Neuronal stem cell (in vitro differentiated cells): Measurements from ENCODE around the gene ZNF454.

Experiments
- DNase-seq: peaks from one replicate; pipeline ENCODE4 v3.0.0-alpha.2; 2013; ENCODE audit warnings: low spot score
- H2AFZ ChIP-seq: one replicate; pipeline ENCODE4 v1.6.1; 2013; ENCODE audit warnings: mild to moderate bottlenecking, low read length, inconsistent platforms
- H2AK5ac ChIP-seq: 2 replicates; pipeline ENCODE4 v1.6.1; 2013; ENCODE audit warnings: low read depth, mild to moderate bottlenecking, inconsistent platforms, low read length, moderate library complexity, mixed read lengths
- H2BK120ac ChIP-seq: 2 replicates; pipeline ENCODE4 v1.6.1; 2013; ENCODE audit warnings: low read depth, mild to moderate bottlenecking, inconsistent platforms, low read length, moderate library complexity, mixed read lengths
- H2BK12ac ChIP-seq: one replicate; pipeline ENCODE4 v1.6.1; 2013; ENCODE audit warnings: low read length, inconsistent platforms
- H2BK15ac ChIP-seq: 2 replicates; pipeline ENCODE4 v1.6.1; 2013; ENCODE audit warnings: mild to moderate bottlenecking, low read length, inconsistent platforms, mixed read lengths
- H2BK5ac ChIP-seq: one replicate; pipeline ENCODE4 v1.6.1; 2013; ENCODE audit warnings: inconsistent platforms, mild to moderate bottlenecking, low read length, moderate library complexity
- H3K14ac ChIP-seq: one replicate; pipeline ENCODE4 v1.6.1; 2013; ENCODE audit warnings: low read length, inconsistent platforms
- H3K18ac ChIP-seq: 2 replicates; pipeline ENCODE4 v1.6.1; 2013; ENCODE audit warnings: low read length, inconsistent platforms
- H3K23ac ChIP-seq: 2 replicates; pipeline ENCODE4 v1.6.1; 2013; ENCODE audit warnings: low read depth, mild to moderate bottlenecking, mixed read lengths, low read length, inconsistent platforms; ENCODE audit not compliant: poor library complexity
- H3K27ac ChIP-seq: replicated peaks from 3 replicates; pipeline ENCODE4 v1.5.1; 2013; ENCODE audit warnings: low read length, inconsistent platforms
- H3K27me3 ChIP-seq, 3 experiments: 2 replicates each; pipeline ENCODE4 v1.6.1; 2013; ENCODE audit warnings: low read length in 3 of 3, mild to moderate bottlenecking in 2 of 3, inconsistent platforms in 1 of 3, low read depth in 1 of 3, mixed read lengths in 1 of 3, moderate library complexity in 1 of 3; ENCODE audit not compliant: control insufficient read depth in 3 of 3, insufficient read depth in 3 of 3
- H3K36me3 ChIP-seq, 2 donors: replicated peaks in 1 of 2; 2 replicates each; pipeline ENCODE4 v1.6.1; 2013; ENCODE audit warnings: low read length in 2 of 2; ENCODE audit not compliant: control insufficient read depth in 2 of 2, insufficient read depth in 2 of 2
- H3K4ac ChIP-seq: 2 replicates; pipeline ENCODE4 v1.6.1; 2013; ENCODE audit warnings: inconsistent platforms, mild to moderate bottlenecking, low read length, moderate library complexity
- H3K4me1 ChIP-seq, 2 donors: 1 replicate in 1 of 2; 2 replicates in 1 of 2; pipeline ENCODE4 v1.6.1; 2013; ENCODE audit warnings: low read length in 2 of 2, low read depth in 1 of 2; ENCODE audit not compliant: control insufficient read depth in 2 of 2, insufficient read depth in 1 of 2
- H3K4me2 ChIP-seq: one replicate; pipeline ENCODE4 v1.6.1; 2013; ENCODE audit warnings: mild to moderate bottlenecking, low read length, inconsistent platforms; ENCODE audit not compliant: insufficient read depth, poor library complexity, severe bottlenecking
- H3K4me3 ChIP-seq, 2 donors: 2 replicates each; pipeline ENCODE4 v1.5.1; 2013; ENCODE audit warnings: low read length in 2 of 2, mild to moderate bottlenecking in 2 of 2, inconsistent platforms in 1 of 2, moderate library complexity in 1 of 2
- H3K79me1 ChIP-seq: one replicate; pipeline ENCODE4 v1.6.1; 2013; ENCODE audit warnings: low read depth, mild to moderate bottlenecking, inconsistent platforms, low read length, moderate library complexity
- H3K9ac ChIP-seq: one replicate; pipeline ENCODE4 v1.6.1; 2013; ENCODE audit warnings: mild to moderate bottlenecking, low read depth, low read length, inconsistent platforms; ENCODE audit not compliant: poor library complexity
- H3K9me3 ChIP-seq, 2 donors: replicated peaks in 1 of 2; 2 replicates each; pipeline versions ENCODE3 to v1.6.1; 2013; ENCODE audit warnings: low read length in 2 of 2, mild to moderate bottlenecking in 2 of 2, inconsistent platforms in 1 of 2, low read depth in 1 of 2, mixed read lengths in 1 of 2, moderate library complexity in 1 of 2; ENCODE audit not compliant: control insufficient read depth in 2 of 2, insufficient read depth in 1 of 2
- H4K8ac ChIP-seq: one replicate; pipeline ENCODE4 v1.6.1; 2013; ENCODE audit warnings: low read depth, mild to moderate bottlenecking, inconsistent platforms, low read length, moderate library complexity
- H4K91ac ChIP-seq: one replicate; pipeline ENCODE4 v1.6.1; 2013; ENCODE audit warnings: low read length, low read depth, mild to moderate bottlenecking, inconsistent platforms; ENCODE audit not compliant: poor library complexity
- WGBS, 2 donors: extraction: QIAGEN DNeasy Blood & Tissue Kit; methylation state at CpG; one replicate each; pipeline ENCODE4 v1.1.7; 2013; ENCODE audit warnings: missing lambda C conversion rate in 2 of 2, mixed read lengths in 1 of 2; ENCODE audit not compliant: insufficient read length in 2 of 2, insufficient replicate concordance in 1 of 2; ENCODE audit errors: extremely low coverage in 2 of 2; 5-methylcytosine and 5-hydroxymethylcytosine counted together

Gene ZNF454

DNA sequence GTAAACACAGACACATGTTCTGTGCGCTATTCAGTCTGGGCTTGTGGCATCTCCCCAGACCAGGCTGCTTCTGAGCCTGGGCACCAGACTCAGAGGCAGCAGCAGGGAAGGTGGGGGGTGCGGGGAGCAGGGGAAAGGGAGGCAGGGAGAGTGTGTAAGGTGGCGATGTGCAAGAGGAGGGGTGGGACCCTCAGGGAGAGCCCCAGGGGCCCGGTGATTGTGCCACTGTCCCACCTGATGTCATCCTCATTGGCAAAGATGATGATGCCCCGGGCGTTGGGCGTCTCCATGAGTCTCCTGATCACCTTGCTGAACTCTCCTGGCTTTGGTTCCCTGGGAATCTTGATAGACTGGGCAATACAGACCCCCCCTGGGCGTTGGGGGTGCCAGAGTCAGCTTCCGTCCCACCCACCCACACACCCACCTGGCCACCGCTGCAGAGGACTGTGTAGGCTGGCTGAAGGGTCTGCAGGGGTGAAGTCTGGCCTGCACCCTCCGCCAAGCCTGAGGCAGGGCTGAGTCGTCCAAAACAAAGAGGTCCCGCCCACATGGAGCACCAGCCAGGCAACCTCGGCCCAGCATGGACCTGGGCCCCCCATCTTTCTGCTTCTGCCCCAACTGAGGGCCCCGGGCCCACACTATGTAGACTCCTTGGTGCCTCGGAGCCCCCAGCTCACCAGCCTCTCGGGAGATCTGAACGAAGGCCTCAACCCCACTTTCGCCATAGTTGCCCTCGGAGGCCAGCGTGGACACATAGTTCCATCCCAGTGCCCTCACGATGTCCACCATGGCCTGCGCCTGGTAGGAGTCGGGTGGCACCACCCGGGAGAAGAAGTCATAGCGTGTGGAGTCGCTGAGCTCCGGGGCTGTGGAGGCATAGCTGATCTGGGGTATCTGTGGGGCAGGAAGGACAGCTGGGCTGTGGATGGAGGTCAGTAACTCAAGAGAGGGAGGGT lies 50.5 kb downstream of the ZNF454 start:
- H3K18ac ChIP-seq = no peak overlapping the region
- no peak overlapping the region for H3K4me2 ChIP-seq
- H3K27me3 ChIP-seq = peaks cover 6 to 39% (median 33%) of the 10 kb centered on the region in 3 experiments
- H2BK5ac ChIP-seq = no peak overlapping the region
- no peak overlapping the region for H4K91ac ChIP-seq
- peaks cover 2% of the 10 kb centered on the region for H3K79me1 ChIP-seq
- whole genome bisulfite sequencing, 2 donors = no CpG with 5 or more reads among the region's 28 CpGs
- no peak overlapping the region for H2BK15ac ChIP-seq
- H3K14ac ChIP-seq = peak overlapping the region; percentile 27
- peaks cover 0 to 1% of the 10 kb centered on the region in 2 donors for H3K4me1 ChIP-seq
- no peak overlapping the region for H2AFZ ChIP-seq
- peak overlapping the region in 1 of 2 donors; percentile 48 for H3K4me3 ChIP-seq
- H3K9ac ChIP-seq = peak overlapping the region; percentile 50
- H3K23ac ChIP-seq = no peak overlapping the region
- no peak overlapping the region for H4K8ac ChIP-seq
- H3K27ac ChIP-seq = no peak overlapping the region
- no peak overlapping the region for H2BK120ac ChIP-seq
- H2AK5ac ChIP-seq = no peak overlapping the region
- no peak overlapping the region for H3K4ac ChIP-seq
- no peak for DNase-seq
- H3K36me3 ChIP-seq = no peaks in the 10 kb centered on the region
- H2BK12ac ChIP-seq = no peak overlapping the region
- H3K9me3 ChIP-seq = peaks cover 28 to 31% of the 10 kb centered on the region in 2 donors

DNA sequence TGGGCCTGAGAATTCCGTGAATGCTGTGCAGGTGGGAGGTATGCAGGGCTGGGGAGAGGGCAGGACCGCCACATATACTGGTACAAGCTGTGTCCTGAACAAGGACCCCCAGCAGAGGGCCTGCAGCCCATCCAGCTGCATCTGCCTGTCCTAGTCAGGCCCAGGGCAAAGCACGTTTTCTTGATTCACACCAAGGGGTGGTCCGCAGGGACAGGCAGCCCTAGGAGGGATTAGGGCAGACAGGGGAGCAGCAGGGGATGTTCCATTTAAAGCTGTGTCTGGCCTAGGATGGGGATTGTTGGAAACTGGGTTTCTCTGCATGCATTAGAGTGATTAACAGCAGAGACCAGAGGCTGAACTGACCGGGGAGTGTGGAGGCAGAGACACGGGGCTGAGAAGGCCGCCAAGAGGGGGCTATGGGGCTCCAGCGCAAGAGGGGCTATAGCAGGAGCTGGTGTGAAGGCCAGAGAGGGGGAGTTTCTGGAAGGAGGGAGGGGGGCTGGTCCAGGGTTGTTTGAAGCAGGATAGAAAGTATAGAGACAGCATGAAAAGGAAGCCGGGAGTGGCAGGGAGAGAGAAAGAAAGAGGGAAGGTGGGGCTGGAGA lies 51.4 kb downstream of the ZNF454 start:
- Histone ChIP-seq H4K8ac (no peak overlapping the region), H2AFZ (no peak overlapping the region), H3K23ac (no peak overlapping the region), H3K4ac (no peak overlapping the region), H3K14ac (no peak overlapping the region), H2BK120ac (no peak overlapping the region), H3K4me2 (no peak overlapping the region), H3K4me3 (no peak overlapping the region), H3K4me1 (peaks cover 0 to 1% of the 10 kb centered on the region in 2 donors), H2BK15ac (no peak overlapping the region), H2AK5ac (no peak overlapping the region), H2BK12ac (no peak overlapping the region), H3K27ac (no peak overlapping the region), H3K9me3 (peaks cover 20 to 22% of the 10 kb centered on the region in 2 donors), H3K18ac (no peak overlapping the region), H4K91ac (no peak overlapping the region), H3K9ac (peak overlapping the region; percentile 50), H3K36me3 (no peaks in the 10 kb centered on the region), H3K27me3 (peaks cover 6 to 49% (median 33%) of the 10 kb centered on the region in 3 experiments), H3K79me1 (peaks cover 2% of the 10 kb centered on the region), H2BK5ac (no peak overlapping the region)
- no CpG with 5 or more reads among the region's 9 CpGs for WGBS, 2 donors
- no peak for DNase-seq

DNA sequence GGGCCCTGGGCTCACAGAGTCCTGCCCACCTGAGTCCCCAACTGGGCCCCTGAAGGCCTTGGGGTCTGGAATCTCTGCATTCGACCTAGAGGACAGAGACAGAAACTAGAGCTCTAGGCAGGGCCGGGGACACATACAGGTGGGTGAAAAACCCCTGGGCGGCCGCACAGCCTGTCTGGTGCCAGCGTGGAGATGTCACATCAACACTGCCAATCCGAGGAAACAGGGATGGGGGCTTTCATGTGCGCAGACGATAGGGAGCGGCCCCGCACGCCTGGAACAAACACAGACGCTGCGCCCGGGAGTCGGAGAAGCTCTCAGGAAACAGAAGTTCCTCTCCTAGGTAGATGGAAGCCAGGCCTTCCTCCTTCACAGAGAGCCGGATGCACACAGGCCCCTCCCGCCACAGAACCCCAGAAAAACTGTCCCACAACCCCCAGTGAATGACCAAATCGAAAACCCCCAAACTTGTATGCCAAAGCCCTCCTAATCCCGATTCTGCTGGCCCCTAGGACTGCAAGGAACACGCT lies 52.3 kb downstream of the ZNF454 start:
- Histone ChIP-seq H3K4me3 (no peak overlapping the region), H2BK15ac (no peak overlapping the region), H4K91ac (no peak overlapping the region), H3K79me1 (peaks cover 2% of the 10 kb centered on the region), H2BK12ac (no peak overlapping the region), H3K27me3 (peaks cover 6 to 58% (median 33%) of the 10 kb centered on the region in 3 experiments), H3K18ac (no peak overlapping the region), H3K27ac (no peak overlapping the region), H2AK5ac (no peak overlapping the region), H4K8ac (no peak overlapping the region), H3K4me2 (no peak overlapping the region), H3K9me3 (peaks cover 19 to 21% of the 10 kb centered on the region in 2 donors), H3K9ac (no peak overlapping the region), H3K23ac (no peak overlapping the region), H3K4ac (no peak overlapping the region), H3K4me1 (peaks cover 0 to 1% of the 10 kb centered on the region in 2 donors), H2BK120ac (no peak overlapping the region), H3K36me3 (no peaks in the 10 kb centered on the region), H2AFZ (no peak overlapping the region), H2BK5ac (no peak overlapping the region), H3K14ac (no peak overlapping the region)
- no CpG with 5 or more reads among the region's 20 CpGs for WGBS, 2 donors
- no peak for DNase-seq
